Neural cell (in vitro differentiated cells): ENCODE data around the gene PC. TPM values are rescaled to one million over a fixed set of nuclear protein-coding genes. Genes with fewer than 3 reads are reported as not detected.

ENCODE experiments used
- H2AFZ ChIP-seq: fragments of 200-600, 300-800 bp; sonication (generic), shearing (Covaris generic); 2 replicates; pipeline ENCODE4 v1.6.0; 2014; ENCODE audit warnings: low read depth, mild to moderate bottlenecking, antibody characterized with exemption, low read length, moderate library complexity
- H3F3A ChIP-seq: fragments of 200-600 bp; shearing (Covaris generic); 2 replicates; pipeline ENCODE4 v1.6.1; 2016; ENCODE audit warnings: mild to moderate bottlenecking, moderate library complexity, mixed read lengths, antibody characterized with exemption, low read length; ENCODE audit not compliant: insufficient read depth, poor library complexity, severe bottlenecking
- H3K27ac ChIP-seq: fragments of 200-600, 300-800 bp; sonication (generic), shearing (Covaris generic); 2 replicates; pipeline ENCODE4 v1.5.1; 2014; ENCODE audit warnings: mild to moderate bottlenecking, low read length, moderate library complexity
- H3K27me3 ChIP-seq: fragments of 300-800, 200-600 bp; sonication (generic), shearing (Covaris generic); 2 replicates; pipeline ENCODE4 v1.6.0; 2014; ENCODE audit warnings: mild to moderate bottlenecking, low read depth, low read length, moderate library complexity; ENCODE audit not compliant: insufficient read depth
- H3K36me3 ChIP-seq: fragments of 300-800, 200-600 bp; sonication (generic), shearing (Covaris generic); 2 replicates; pipeline ENCODE4 v1.5.1; 2014; ENCODE audit warnings: mild to moderate bottlenecking, antibody characterized with exemption, low read length, moderate library complexity; ENCODE audit not compliant: insufficient read depth
- H3K4me2 ChIP-seq: fragments of 300-800, 200-600 bp; sonication (generic), shearing (Covaris generic); 2 replicates; pipeline ENCODE4 v1.6.0; 2014; ENCODE audit warnings: mild to moderate bottlenecking, low read length
- H3K4me3 ChIP-seq: fragments of 300-800, 200-600 bp; sonication (generic), shearing (Covaris generic); 2 replicates; pipeline ENCODE4 v1.5.1; 2014; ENCODE audit warnings: mild to moderate bottlenecking, low read length, moderate library complexity
- H3K79me2 ChIP-seq: fragments of 200-600 bp; shearing (Covaris generic); replicated peaks from 2 replicates; pipeline ENCODE4 v1.6.0; 2014; ENCODE audit warnings: mild to moderate bottlenecking, low read length, moderate library complexity; ENCODE audit not compliant: insufficient read depth
- H3K9ac ChIP-seq: fragments of 300-800, 200-600 bp; sonication (generic), shearing (Covaris generic); 2 replicates; pipeline ENCODE4 v1.6.1; 2016; ENCODE audit warnings: mild to moderate bottlenecking, low read length, mixed read lengths
- H3K9me2 ChIP-seq: fragments of 200-600 bp; shearing (Covaris generic); 2 replicates; pipeline ENCODE4 v1.6.1; 2016; ENCODE audit warnings: mild to moderate bottlenecking, low read length, mixed read lengths; ENCODE audit not compliant: insufficient read depth
- H3K9me3 ChIP-seq: fragments of 200-600, 300-800 bp; sonication (generic), shearing (Covaris generic); 2 replicates; pipeline ENCODE4 v1.6.1; 2016; ENCODE audit warnings: mild to moderate bottlenecking, mixed run types, low read length, moderate library complexity, mixed read lengths
- H4K20me1 ChIP-seq: fragments of 200-600 bp; shearing (Covaris generic); 2 replicates; pipeline ENCODE4 v1.6.1; 2016; ENCODE audit warnings: mild to moderate bottlenecking, mixed run types; ENCODE audit not compliant: insufficient read depth
- CTCF ChIP-seq: fragments of 450-650 bp; IDR thresholded peaks from 2 replicates; pipeline ENCODE4 v1.5.1; 2014; ENCODE audit warnings: antibody characterized with exemption, mild to moderate bottlenecking, moderate library complexity; ENCODE audit not compliant: poor library complexity, severe bottlenecking
- EP300 ChIP-seq: fragments of 450-650 bp; conservative IDR thresholded peaks from 2 replicates; pipeline ENCODE4 v1.6.1; 2014; ENCODE audit warnings: antibody characterized with exemption, mild to moderate bottlenecking, moderate library complexity; ENCODE audit not compliant: poor library complexity, severe bottlenecking
- EZH2 ChIP-seq: fragments of 200-600, 300-800 bp; shearing (Covaris generic), sonication (generic); IDR thresholded peaks from 2 replicates; pipeline ENCODE4 v1.6.1; 2014; ENCODE audit warnings: antibody characterized with exemption, low read length, borderline replicate concordance, mild to moderate bottlenecking; ENCODE audit not compliant: insufficient read depth, poor library complexity, severe bottlenecking
- MXI1 ChIP-seq: fragments of 450-650 bp; conservative IDR thresholded peaks from 2 replicates; pipeline ENCODE4 v1.6.1; 2014; ENCODE audit warnings: antibody characterized with exemption, mild to moderate bottlenecking; ENCODE audit not compliant: poor library complexity, severe bottlenecking
- POLR2AphosphoS5 ChIP-seq: IDR thresholded peaks from 2 replicates; pipeline ENCODE4 v1.6.1; 2012
- RAD21 ChIP-seq: fragments of 450-650 bp; conservative IDR thresholded peaks from 2 replicates; pipeline ENCODE4 v1.6.1; 2014; ENCODE audit warnings: antibody characterized with exemption, mild to moderate bottlenecking, moderate library complexity
- REST ChIP-seq: IDR thresholded peaks from 2 replicates; pipeline ENCODE4 v1.6.1; 2012; ENCODE audit warnings: borderline replicate concordance
- SMC3 ChIP-seq: fragments of 450-650 bp; conservative IDR thresholded peaks from 2 replicates; pipeline ENCODE4 v1.6.1; 2014; ENCODE audit warnings: antibody characterized with exemption, mild to moderate bottlenecking, moderate library complexity; ENCODE audit not compliant: poor library complexity
- TAF1 ChIP-seq: IDR thresholded peaks from 2 replicates; pipeline ENCODE4 v1.6.1; 2012; ENCODE audit warnings: low read depth
- polyA plus RNA-seq: library from polyadenylated mRNA; depleted of rRNA; stranded (reverse); fragments of >200 nt; gene quantifications from 2 replicates; pipeline ENCODE4 v1.2.3, GENCODE V29; 2014

PC gene
- polyA plus RNA-seq, 1 donor from 2014 or later: 8.9 TPM

GRCh38 chr11:66870616-66871520, 87.3 kb downstream of the PC start:
- Histone ChIP-seq H3K9me3 (no peaks in the 10 kb centered on the region), H3K36me3 (no peaks in the 10 kb centered on the region), H2AFZ (no peak overlapping the region), H3K27me3 (no peaks in the 10 kb centered on the region), H4K20me1 (no peaks in the 10 kb centered on the region), H3K79me2 (no peaks in the 10 kb centered on the region), H3K27ac (no peak overlapping the region), H3F3A (no peaks in the 10 kb centered on the region), H3K9me2 (no peaks in the 10 kb centered on the region), H3K9ac (no peak overlapping the region), H3K4me3 (no peak overlapping the region), H3K4me2 (no peak overlapping the region)
- TF ChIP-seq EZH2 (no peak), POLR2AphosphoS5 (no peak), MXI1 (no peak), CTCF (no peak), EP300 (no peak), SMC3 (no peak), TAF1 (no peak), REST (no peak), RAD21 (no peak)

- no peak overlapping the region for H3K4me3 ChIP-seq
- TF ChIP-seq MXI1: no peak
- TF ChIP-seq EP300: no peak
- no peak for TF ChIP-seq RAD21
- no peak for TF ChIP-seq CTCF
- no peak for TF ChIP-seq TAF1
- TF ChIP-seq SMC3: no peak
- TF ChIP-seq EZH2: no peak
- no peak for TF ChIP-seq POLR2AphosphoS5
- H3K9me2 ChIP-seq: no peaks in the 10 kb centered on the region
- H4K20me1 ChIP-seq: no peaks in the 10 kb centered on the region
- H3K27ac ChIP-seq: no peak overlapping the region
- H2AFZ ChIP-seq: no peak overlapping the region
- no peaks in the 10 kb centered on the region for H3K36me3 ChIP-seq
- no peaks in the 10 kb centered on the region for H3F3A ChIP-seq
- H3K9me3 ChIP-seq: no peaks in the 10 kb centered on the region
- no peaks in the 10 kb centered on the region for H3K79me2 ChIP-seq
- no peak overlapping the region for H3K9ac ChIP-seq
- no peak overlapping the region for H3K4me2 ChIP-seq
- H3K27me3 ChIP-seq: no peaks in the 10 kb centered on the region
Observed at GRCh38 chr11:66870131-66870530, 88.1 kb downstream of the PC start.
